GM23248 (cell line): ENCODE results near the gene RARS1. TPM values are rescaled to one million over a fixed set of nuclear protein-coding genes. Genes with fewer than 3 reads are reported as not detected.

Experiments used
- DNase-seq: peaks from one replicate; pipeline ENCODE4 v3.0.0-alpha.2; 2015
- H2AFZ ChIP-seq: fragments of 200-600 bp; sonication (generic); 2 replicates; pipeline ENCODE4 v1.6.1; 2016; ENCODE audit warnings: antibody characterized with exemption
- H3F3A ChIP-seq: fragments of 200-600 bp; sonication (generic); 2 replicates; pipeline ENCODE4 v1.6.1; 2016; ENCODE audit warnings: mild to moderate bottlenecking, antibody characterized with exemption, mixed run types; ENCODE audit not compliant: insufficient read depth
- H3K27ac ChIP-seq: fragments of 200-600 bp; sonication (generic); 2 replicates; pipeline ENCODE4 v1.5.1; 2016; ENCODE audit warnings: mild to moderate bottlenecking
- H3K27me3 ChIP-seq: fragments of 200-600 bp; sonication (generic); replicated peaks from 2 replicates; pipeline ENCODE4 v1.6.1; 2016; ENCODE audit warnings: mild to moderate bottlenecking; ENCODE audit not compliant: insufficient read depth
- H3K36me3 ChIP-seq: fragments of 200-600 bp; sonication (generic); 2 replicates; pipeline ENCODE4 v1.6.1; 2016; ENCODE audit warnings: low read depth, mild to moderate bottlenecking
- H3K4me1 ChIP-seq: fragments of 200-600 bp; sonication (generic); 2 replicates; pipeline ENCODE4 v1.6.1; 2016; ENCODE audit warnings: mild to moderate bottlenecking; ENCODE audit not compliant: insufficient read depth
- H3K4me2 ChIP-seq: fragments of 200-600 bp; sonication (generic); one replicate; pipeline ENCODE4 v1.6.1; 2016; ENCODE audit warnings: mild to moderate bottlenecking; ENCODE audit not compliant: unreplicated experiment
- H3K4me3 ChIP-seq: fragments of 200-600 bp; sonication (generic); 2 replicates; pipeline ENCODE4 v1.5.1; 2016; ENCODE audit warnings: mild to moderate bottlenecking
- H3K79me2 ChIP-seq: fragments of 200-600 bp; sonication (generic); 2 replicates; pipeline ENCODE4 v1.6.1; 2016; ENCODE audit warnings: mild to moderate bottlenecking; ENCODE audit not compliant: insufficient read depth
- H3K9ac ChIP-seq: fragments of 200-600 bp; sonication (generic); 2 replicates; pipeline ENCODE4 v1.6.1; 2016; ENCODE audit warnings: mild to moderate bottlenecking
- H3K9me2 ChIP-seq: fragments of 200-600 bp; sonication (generic); 2 replicates; pipeline ENCODE4 v1.6.1; 2016; ENCODE audit warnings: mixed run types, mild to moderate bottlenecking, moderate library complexity; ENCODE audit not compliant: insufficient read depth
- H3K9me3 ChIP-seq: fragments of 200-600 bp; sonication (generic); one replicate; pipeline ENCODE4 v1.6.1; 2017; ENCODE audit warnings: low read depth
- H4K20me1 ChIP-seq: fragments of 200-600 bp; sonication (generic); 2 replicates; pipeline ENCODE4 v1.6.0; 2016; ENCODE audit not compliant: insufficient read depth
- EZH2 ChIP-seq: fragments of 200-600 bp; sonication (generic); IDR thresholded peaks from 2 replicates; pipeline ENCODE4 v1.6.1; 2018; ENCODE audit warnings: antibody characterized with exemption, mild to moderate bottlenecking; ENCODE audit not compliant: insufficient read depth, poor library complexity, severe bottlenecking
- EZH2phosphoT487 ChIP-seq: fragments of 200-600 bp; sonication (generic); IDR thresholded peaks from 2 replicates; pipeline ENCODE4 v1.6.1; 2018; ENCODE audit warnings: antibody characterized with exemption, moderate library complexity, mild to moderate bottlenecking, low read depth; ENCODE audit not compliant: insufficient read depth
- WGBS, 2 experiments: methylation state at CpG; one replicate each; pipeline ENCODE4 v1.1.6; 2015 to 2017; ENCODE audit warnings: low lambda C conversion rate in 2 of 2, low coverage in 1 of 2; ENCODE audit errors: missing lambda C conversion rate in 2 of 2; 5-methylcytosine and 5-hydroxymethylcytosine counted together
- in situ Hi-C: fragments of 300-500 bp; cut with MboI; formaldehyde crosslinking; loops from 2 replicates; pipeline ENCODE4 v1.15.0; 2020
- polyA plus RNA-seq: library from polyadenylated mRNA; unstranded; fragments of >200 nt; fragmentation: Nextera tagmentation; extraction: Ambion mirVana; gene quantifications from 2 replicates; pipeline ENCODE4 v1.2.1, GENCODE V29; 2016
- total RNA-seq: library from RNA; depleted of rRNA; stranded (reverse); fragments of >200 nt; shearing (Covaris generic); gene quantifications from 2 replicates; pipeline ENCODE4 v1.2.3, GENCODE V29; 2014; rRNA removed

RARS1 gene
- total RNA-seq (180 and 215 TPM in 2 replicates), polyA plus RNA-seq (108 and 118 TPM in 2 replicates)

DNA sequence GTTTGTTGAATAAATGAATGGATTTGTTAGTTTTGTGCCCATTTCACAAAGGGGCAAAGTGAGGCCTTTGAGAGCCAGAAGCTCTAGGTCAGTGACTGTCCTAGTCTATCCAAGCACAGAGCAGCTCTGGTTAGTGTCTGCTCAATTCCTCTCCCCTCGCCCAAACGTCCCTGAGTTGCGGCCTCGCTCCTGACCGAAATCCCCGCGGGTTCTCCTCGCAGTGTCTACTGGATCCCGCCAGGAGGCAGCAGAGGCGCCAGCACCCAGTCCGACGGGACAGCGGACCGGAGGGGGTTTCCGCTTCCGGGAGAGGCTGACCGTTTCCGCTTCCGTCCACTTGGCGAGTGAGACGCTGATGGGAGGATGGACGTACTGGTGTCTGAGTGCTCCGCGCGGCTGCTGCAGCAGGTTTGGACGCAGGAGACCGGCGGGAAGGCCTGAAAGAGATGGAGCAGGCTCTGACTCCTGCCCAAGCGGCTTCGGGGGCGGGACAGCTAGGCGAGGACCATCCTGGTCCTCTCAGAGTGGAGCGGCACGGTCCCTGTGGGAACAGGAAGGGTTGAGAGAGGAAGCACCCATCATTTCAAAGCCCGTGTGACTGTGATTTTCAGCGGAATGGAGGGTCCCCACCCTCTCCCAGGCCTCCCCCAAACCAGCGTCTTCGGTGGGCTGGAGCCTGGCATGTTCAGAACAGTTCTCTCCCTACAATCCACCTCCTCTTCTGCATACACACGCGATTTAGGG is at the start of gene RARS1:
RARS1 (plus strand) TSS at position 336 of the 744 bp plus-strand sequence; CDS start at position 364, 28 bp downstream.
- Histone ChIP-seq H3K27me3 (no peaks in the 10 kb centered on the region), H3K27ac (peak within 1 kb of the TSS; percentile 72), H3F3A (no peaks in the 10 kb centered on the region), H3K9me3 (no peaks in the 10 kb centered on the region), H3K4me2 (peak within 1 kb of the TSS; percentile 95), H3K9ac (peak within 1 kb of the TSS; percentile 88), H4K20me1 (no peaks in the 10 kb centered on the region), H3K4me3 (peak within 1 kb of the TSS; percentile 86), H2AFZ (peak within 1 kb of the TSS; percentile 99), H3K79me2 (peaks cover 49% of the 10 kb centered on the region), H3K36me3 (peaks cover 28% of the 10 kb centered on the region), H3K9me2 (no peaks in the 10 kb centered on the region), H3K4me1 (peaks cover 11% of the 10 kb centered on the region; the same call in 1 of the 2 replicates)
- DNase-seq, result peak; percentile 98
- in situ Hi-C loops, result no loop called here
- TF ChIP-seq EZH2 (no peak), EZH2phosphoT487 (no peak)
- WGBS, 2 experiments, result 1% methylated on average over 39 to 40 of the region's 40 CpGs

DNA sequence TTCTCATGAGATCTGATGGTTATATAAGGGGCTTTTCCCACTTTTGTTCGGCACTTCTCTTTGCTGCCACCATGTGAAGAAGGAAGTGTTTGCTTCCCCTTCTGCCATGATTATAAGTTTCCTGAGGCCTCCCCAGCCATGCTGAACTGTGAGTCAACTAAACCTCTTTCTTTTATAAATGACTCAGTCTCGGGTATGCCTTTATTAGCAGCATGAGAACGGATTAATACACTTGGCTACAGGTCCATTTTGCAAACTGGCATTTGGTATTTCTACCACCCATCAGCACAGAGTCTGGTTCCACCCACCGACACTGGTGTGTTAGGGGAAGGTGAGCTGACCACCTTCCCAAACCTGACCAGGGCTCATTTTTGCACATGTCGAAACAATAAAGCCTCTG is 47.9 kb upstream of the RARS1 start:
- Histone ChIP-seq H3K4me2 (no peak overlapping the region), H3K9me2 (no peaks in the 10 kb centered on the region), H2AFZ (no peak overlapping the region), H3K4me3 (no peak overlapping the region), H3K9ac (no peak overlapping the region), H3K27me3 (no peaks in the 10 kb centered on the region), H3F3A (no peaks in the 10 kb centered on the region), H3K4me1 (peaks cover 10% of the 10 kb centered on the region; the same call in 1 of the 2 replicates), H3K9me3 (no peaks in the 10 kb centered on the region), H4K20me1 (no peaks in the 10 kb centered on the region), H3K36me3 (no peaks in the 10 kb centered on the region), H3K79me2 (no peaks in the 10 kb centered on the region), H3K27ac (no peak overlapping the region)
- WGBS, 2 experiments, result 71 to 77% methylated on average over 5 of the region's 5 CpGs
- no peak for DNase-seq
- in situ Hi-C loops, result no loop called here
- TF ChIP-seq EZH2 (no peak), EZH2phosphoT487 (no peak)

DNA sequence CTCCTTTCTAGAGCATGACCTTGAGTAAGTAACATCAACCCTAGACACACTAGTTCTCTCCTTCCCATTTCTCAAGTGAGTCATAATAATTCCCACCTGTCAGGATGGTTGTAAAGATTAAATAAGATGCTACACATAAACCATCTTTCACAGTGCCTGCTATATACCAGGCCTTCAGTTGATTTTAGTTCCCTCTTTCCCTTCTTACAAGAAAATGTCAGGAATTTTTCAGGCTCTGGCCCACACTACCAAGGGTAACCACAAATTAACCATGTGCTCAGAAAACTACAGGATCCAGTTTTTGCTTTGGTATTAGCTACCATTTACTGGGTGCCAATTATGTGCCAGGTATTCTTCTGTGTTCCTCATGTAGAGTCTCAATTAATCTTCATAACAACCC is 42.7 kb upstream of the RARS1 start:
- H3K9me3 ChIP-seq, result no peaks in the 10 kb centered on the region
- no peak overlapping the region for H2AFZ ChIP-seq
- no peaks in the 10 kb centered on the region for H3K36me3 ChIP-seq
- H3K4me2 ChIP-seq, result no peak overlapping the region
- no peak overlapping the region for H3K9ac ChIP-seq
- H3K4me1 ChIP-seq, result no peaks in the 10 kb centered on the region
- TF ChIP-seq EZH2 (no peak), EZH2phosphoT487 (no peak)
- in situ Hi-C loops, result no loop called here
- H3K27me3 ChIP-seq, result no peaks in the 10 kb centered on the region
- no peaks in the 10 kb centered on the region for H3K9me2 ChIP-seq
- DNase-seq, result no peak
- no peaks in the 10 kb centered on the region for H4K20me1 ChIP-seq
- H3F3A ChIP-seq, result no peaks in the 10 kb centered on the region
- no peak overlapping the region for H3K4me3 ChIP-seq
- H3K27ac ChIP-seq, result no peak overlapping the region
- H3K79me2 ChIP-seq, result no peaks in the 10 kb centered on the region

DNA sequence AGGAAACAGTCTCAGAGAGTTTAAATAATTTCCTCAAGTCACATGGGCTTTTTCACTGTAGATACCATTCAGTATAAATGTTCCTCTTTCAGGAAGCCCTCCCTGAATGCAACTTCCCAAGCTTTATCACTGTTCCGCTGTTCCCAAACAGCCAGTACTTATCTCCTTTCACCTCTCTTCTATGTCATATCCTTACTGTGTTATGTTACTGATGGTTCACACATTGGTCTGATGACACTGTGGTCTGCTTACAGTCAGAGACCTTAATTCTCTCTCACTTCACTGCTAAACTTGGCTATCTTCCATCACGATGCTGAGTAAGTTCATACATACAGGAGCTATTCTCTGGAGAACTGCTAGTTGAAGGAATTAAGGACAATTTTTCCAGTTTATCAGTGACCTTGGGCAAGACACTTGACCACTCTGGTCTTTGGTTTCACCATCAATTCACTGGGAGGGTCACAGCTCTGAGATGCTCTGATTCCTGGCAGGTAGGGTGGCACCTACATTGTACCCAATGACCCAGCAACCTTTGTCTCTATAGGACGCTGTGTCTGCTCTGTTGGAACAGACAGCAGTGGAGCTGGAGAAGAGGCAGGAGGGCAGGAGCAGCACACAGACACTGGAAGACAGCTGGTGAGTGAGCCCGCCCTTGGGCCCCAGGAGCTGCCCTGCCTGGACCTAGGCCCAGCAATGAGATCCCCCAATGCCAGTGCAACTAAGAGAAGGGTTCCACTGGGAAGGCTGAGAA is 42.1 kb upstream of the RARS1 start:
- no peaks in the 10 kb centered on the region for H4K20me1 ChIP-seq
- H3K79me2 ChIP-seq, result no peaks in the 10 kb centered on the region
- WGBS, 2 experiments, result 98% methylated on average over 4 of the region's 4 CpGs

More for the DNA sequence above, 42.1 kb upstream of the RARS1 start:
- Histone ChIP-seq H3K4me3 (no peak overlapping the region), H3K9me2 (no peaks in the 10 kb centered on the region), H3K36me3 (no peaks in the 10 kb centered on the region), H2AFZ (no peak overlapping the region), H3K27me3 (no peaks in the 10 kb centered on the region), H3K9ac (no peak overlapping the region), H3K4me1 (no peaks in the 10 kb centered on the region), H3K27ac (no peak overlapping the region), H3F3A (no peaks in the 10 kb centered on the region), H3K9me3 (no peaks in the 10 kb centered on the region), H3K4me2 (no peak overlapping the region)
- DNase-seq, result peak; percentile 13
- TF ChIP-seq EZH2phosphoT487, result no peak
- no peak for TF ChIP-seq EZH2
- in situ Hi-C loops, result no loop called here
